Coronary artery (tissue), 2 donors: ENCODE results near the gene HEATR1.
A peak's percentile ranks its signal among the peaks of the same experiment; 100 is the strongest.

Experiments used
- DNase-seq: peaks from one replicate; pipeline ENCODE4 v3.0.0-alpha.2; 2017; ENCODE audit warnings: low spot score
- H3K27ac ChIP-seq, 2 donors: fragments of 200-600 bp; sonication (generic); one replicate each; pipeline ENCODE4 v1.5.1; 2016 to 2019
- H3K4me3 ChIP-seq: fragments of 200-600 bp; sonication (generic); 2 replicates; pipeline ENCODE4 v1.5.1; 2016; ENCODE audit warnings: mild to moderate bottlenecking, moderate library complexity
- CTCF ChIP-seq: fragments of 200-600 bp; sonication (generic); IDR thresholded peaks from one replicate; pipeline ENCODE4 v1.5.1; 2019; ENCODE audit warnings: antibody characterized with exemption

Gene HEATR1

GRCh38 chr1:236552901-236553300 lies 51.4 kb downstream of the HEATR1 start:
- Histone ChIP-seq H3K4me3 (no peak overlapping the region), H3K27ac (no peak overlapping the region)
- TF ChIP-seq CTCF = no peak
- no peak for DNase-seq

GRCh38 chr1:236552096-236552495 lies 52.2 kb downstream of the HEATR1 start:
- no peak for DNase-seq
- Histone ChIP-seq H3K4me3 (no peak overlapping the region), H3K27ac (no peak overlapping the region)
- no peak for TF ChIP-seq CTCF

GRCh38 chr1:236550961-236551851 lies 53.1 kb downstream of the HEATR1 start:
- no peak overlapping the region for H3K4me3 ChIP-seq
- H3K27ac ChIP-seq = no peak overlapping the region
- no peak for DNase-seq
- no peak for TF ChIP-seq CTCF

- no peak for DNase-seq
- H3K27ac ChIP-seq = no peak overlapping the region
These were observed 55.9 kb downstream of the HEATR1 start for GRCh38 chr1:236548452-236548851.

GRCh38 chr1:236545621-236546169 lies 58.6 kb downstream of the HEATR1 start:
- DNase-seq = no peak
- TF ChIP-seq CTCF = no peak
- H3K27ac ChIP-seq = no peak overlapping the region
- H3K4me3 ChIP-seq = no peak overlapping the region

More at GRCh38 chr1:236548452-236548851, 55.9 kb downstream of the HEATR1 start:
- no peak overlapping the region for H3K4me3 ChIP-seq
- no peak for TF ChIP-seq CTCF

- no peak for TF ChIP-seq CTCF
- no peak for DNase-seq
These were observed 61.1 kb downstream of the HEATR1 start for GRCh38 chr1:236543065-236543669.

More at GRCh38 chr1:236543065-236543669, 61.1 kb downstream of the HEATR1 start:
- Histone ChIP-seq H3K27ac (peak overlapping the region in 1 of 2 donors; percentile 54), H3K4me3 (no peak overlapping the region)
